ENCODE data around the gene TCFL5. TPM values are rescaled to one million over a fixed set of nuclear protein-coding genes. Genes with fewer than 3 reads are reported as not detected.

TCFL5 gene
- total RNA-seq, 1 donor from 2014 or later, result 7.9 TPM

DNA sequence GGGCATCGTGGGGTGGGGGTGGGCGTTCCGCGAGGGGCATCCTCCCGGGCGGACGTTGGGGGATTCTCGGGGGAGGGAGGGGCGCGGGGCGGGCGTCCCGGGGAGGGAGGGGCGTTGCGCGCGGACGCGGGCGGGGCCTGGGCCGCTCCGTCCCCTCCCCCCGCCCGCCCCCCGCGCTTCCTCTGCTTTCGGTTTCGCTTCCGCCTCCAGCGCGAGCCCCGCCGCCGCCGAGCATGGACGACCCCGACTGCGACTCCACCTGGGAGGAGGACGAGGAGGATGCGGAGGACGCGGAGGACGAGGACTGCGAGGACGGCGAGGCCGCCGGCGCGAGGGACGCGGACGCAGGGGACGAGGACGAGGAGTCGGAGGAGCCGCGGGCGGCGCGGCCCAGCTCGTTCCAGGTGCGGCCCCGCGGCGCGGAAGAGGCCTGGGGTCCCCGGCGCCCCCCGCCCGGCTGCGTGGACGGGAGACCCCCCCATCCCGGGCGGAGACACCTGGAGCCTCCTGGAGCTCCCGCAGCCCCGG lies 56.9 kb downstream of the TCFL5 start, which contains the start of gene OGFR:
Gene OGFR (plus strand): TSS at position 209 of the 528 bp plus-strand sequence. CDS start 25 bp downstream, at position 234.
- peaks cover 11% of the 10 kb centered on the region for H3K27me3 Mint-ChIP-seq
- H3K27ac Mint-ChIP-seq, result peak within 1 kb of the TSS; percentile 86
- H3K36me3 Mint-ChIP-seq (ENCODE audit: insufficient read depth), result peaks cover 9% of the 10 kb centered on the region
- peaks cover 5% of the 10 kb centered on the region for H3K4me1 Mint-ChIP-seq (ENCODE audit: low read depth)
- DNase-seq (ENCODE audit: low spot score, unreplicated experiment), result no peak
- peak within 1 kb of the TSS; percentile 85 for H3K4me3 Mint-ChIP-seq (ENCODE audit: low read depth)
- TF ChIP-seq, protein P1, sequence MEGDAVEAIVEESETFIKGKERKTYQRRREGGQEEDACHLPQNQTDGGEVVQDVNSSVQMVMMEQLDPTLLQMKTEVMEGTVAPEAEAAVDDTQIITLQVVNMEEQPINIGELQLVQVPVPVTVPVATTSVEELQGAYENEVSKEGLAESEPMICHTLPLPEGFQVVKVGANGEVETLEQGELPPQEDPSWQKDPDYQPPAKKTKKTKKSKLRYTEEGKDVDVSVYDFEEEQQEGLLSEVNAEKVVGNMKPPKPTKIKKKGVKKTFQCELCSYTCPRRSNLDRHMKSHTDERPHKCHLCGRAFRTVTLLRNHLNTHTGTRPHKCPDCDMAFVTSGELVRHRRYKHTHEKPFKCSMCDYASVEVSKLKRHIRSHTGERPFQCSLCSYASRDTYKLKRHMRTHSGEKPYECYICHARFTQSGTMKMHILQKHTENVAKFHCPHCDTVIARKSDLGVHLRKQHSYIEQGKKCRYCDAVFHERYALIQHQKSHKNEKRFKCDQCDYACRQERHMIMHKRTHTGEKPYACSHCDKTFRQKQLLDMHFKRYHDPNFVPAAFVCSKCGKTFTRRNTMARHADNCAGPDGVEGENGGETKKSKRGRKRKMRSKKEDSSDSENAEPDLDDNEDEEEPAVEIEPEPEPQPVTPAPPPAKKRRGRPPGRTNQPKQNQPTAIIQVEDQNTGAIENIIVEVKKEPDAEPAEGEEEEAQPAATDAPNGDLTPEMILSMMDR (IDR thresholded peaks at IDR 0.05; ENCODE audit: unreplicated experiment), result no peak
- H3K9me3 Mint-ChIP-seq (ENCODE audit: low read depth), result no peaks in the 10 kb centered on the region

DNA sequence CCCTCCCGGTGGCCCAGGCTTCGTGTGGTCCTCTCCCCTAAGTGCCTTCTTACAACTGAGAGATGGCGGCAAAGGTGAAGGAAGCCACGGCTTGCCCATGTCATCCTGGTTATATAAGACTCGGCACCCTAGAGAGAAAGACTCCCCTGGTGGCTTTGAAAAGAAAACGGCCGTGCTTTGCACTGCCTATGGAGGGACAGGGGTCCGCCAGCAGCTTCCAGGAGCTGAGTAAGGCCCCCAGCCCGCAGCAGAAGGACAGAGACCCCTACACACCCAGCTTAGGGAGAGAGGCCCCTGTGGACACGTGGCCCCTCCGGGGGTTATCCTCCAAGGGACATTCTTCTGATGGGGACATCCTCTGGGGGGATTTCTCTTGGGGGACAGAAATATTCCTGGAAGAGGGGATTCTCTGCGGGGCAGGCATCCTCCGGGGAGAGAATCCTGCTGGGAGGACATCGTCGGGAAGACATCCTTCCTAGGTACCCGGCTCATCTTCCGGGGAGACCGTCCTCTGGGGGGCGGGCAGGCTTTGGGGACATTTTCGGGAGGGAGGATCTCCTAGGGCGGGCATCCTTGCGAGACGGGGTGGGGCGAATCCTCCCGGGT lies 57.5 kb downstream of the TCFL5 start:
- peaks cover 11% of the 10 kb centered on the region for H3K27me3 Mint-ChIP-seq
- H3K9me3 Mint-ChIP-seq (ENCODE audit: low read depth), result no peaks in the 10 kb centered on the region
- peaks cover 12% of the 10 kb centered on the region for H3K36me3 Mint-ChIP-seq (ENCODE audit: insufficient read depth)
- H3K4me1 Mint-ChIP-seq (ENCODE audit: low read depth), result peaks cover 5% of the 10 kb centered on the region
- peak overlapping the region; percentile 85 for H3K4me3 Mint-ChIP-seq (ENCODE audit: low read depth)
- TF ChIP-seq, protein P1 (IDR thresholded peaks at IDR 0.05; ENCODE audit: unreplicated experiment), result no peak
- DNase-seq (ENCODE audit: low spot score, unreplicated experiment), result no peak
- peak overlapping the region; percentile 86 for H3K27ac Mint-ChIP-seq

DNA sequence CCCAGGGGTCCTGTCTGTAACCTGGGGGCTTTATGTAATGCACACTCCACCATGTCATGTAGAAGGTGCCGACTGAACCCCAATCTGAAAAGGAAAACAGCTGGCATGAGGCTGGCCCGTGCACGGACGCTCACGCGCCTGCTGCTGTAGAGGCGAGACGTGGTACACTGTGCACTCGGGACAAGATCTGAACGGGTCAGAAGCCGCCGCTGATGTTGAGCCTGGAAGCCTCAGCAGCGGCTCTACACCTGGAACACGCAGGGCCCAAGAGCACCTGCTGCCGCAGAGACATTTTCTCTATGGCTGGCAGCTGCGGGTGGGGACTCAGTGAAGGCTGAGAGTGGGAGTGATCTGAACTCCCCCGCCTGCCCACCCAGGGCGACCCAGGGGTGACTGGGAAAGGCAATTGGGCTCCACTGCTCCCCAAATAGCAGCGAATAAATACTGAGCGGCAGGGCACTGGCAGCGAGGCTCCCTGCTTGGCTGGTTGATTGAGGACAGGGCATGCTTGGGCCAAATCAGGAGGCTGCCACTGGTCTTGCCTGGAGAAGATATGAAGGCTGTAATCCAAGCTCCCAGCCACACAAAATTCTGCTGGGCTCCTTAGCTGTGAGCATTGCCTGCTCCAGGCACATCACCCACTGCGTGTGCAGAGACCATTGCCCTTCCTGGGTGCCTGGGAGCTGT lies 59.5 kb downstream of the TCFL5 start:
- no peak overlapping the region for H3K27ac Mint-ChIP-seq
- TF ChIP-seq, protein P1 (IDR thresholded peaks at IDR 0.05; ENCODE audit: unreplicated experiment), result no peak
- H3K27me3 Mint-ChIP-seq, result peaks cover 11% of the 10 kb centered on the region
- no peak for DNase-seq (ENCODE audit: low spot score, unreplicated experiment)
- no peak overlapping the region for H3K4me3 Mint-ChIP-seq (ENCODE audit: low read depth)
- peaks cover 16% of the 10 kb centered on the region for H3K36me3 Mint-ChIP-seq (ENCODE audit: insufficient read depth)
- H3K4me1 Mint-ChIP-seq (ENCODE audit: low read depth), result peaks cover 7% of the 10 kb centered on the region
- no peaks in the 10 kb centered on the region for H3K9me3 Mint-ChIP-seq (ENCODE audit: low read depth)

DNA sequence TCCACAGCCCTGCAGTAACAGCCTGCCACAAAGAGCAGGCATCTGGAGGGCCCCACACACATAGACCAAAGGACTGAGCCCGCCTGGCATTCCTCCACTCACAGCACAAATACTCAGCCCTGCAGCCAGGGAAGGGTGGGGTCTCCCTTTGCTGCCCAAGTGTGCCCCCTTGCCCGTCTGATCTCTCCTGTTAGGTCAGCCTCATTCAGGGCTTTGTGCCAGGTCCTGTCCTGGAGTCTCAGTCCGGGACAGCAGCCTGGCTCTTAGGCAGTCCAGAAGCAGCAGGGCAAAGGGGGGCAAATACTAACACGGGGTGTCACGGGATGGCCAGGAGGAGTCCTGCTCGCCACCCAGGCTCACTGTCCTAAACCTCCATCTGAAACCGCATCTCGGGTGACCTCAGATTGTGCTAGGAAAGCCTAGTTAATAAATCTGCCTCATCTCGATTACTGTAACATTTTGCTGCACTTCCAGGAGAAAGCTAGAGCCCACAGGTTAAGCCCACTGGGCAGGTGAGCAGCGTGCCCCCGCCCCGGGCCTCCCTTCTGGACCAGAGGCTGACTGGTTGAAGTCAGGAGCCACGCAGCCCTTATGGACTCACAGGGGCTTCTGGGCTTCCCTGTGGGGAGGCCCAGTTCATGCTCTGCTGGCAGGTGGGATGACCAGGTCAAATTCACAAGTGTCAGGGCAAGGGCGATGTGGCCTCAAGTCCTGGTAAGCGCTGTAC lies 60.2 kb downstream of the TCFL5 start:
- peaks cover 7% of the 10 kb centered on the region for H3K4me1 Mint-ChIP-seq (ENCODE audit: low read depth)
- TF ChIP-seq, protein P1 (IDR thresholded peaks at IDR 0.05; ENCODE audit: unreplicated experiment), result no peak
- no peak overlapping the region for H3K27ac Mint-ChIP-seq

More for the DNA sequence above, 60.2 kb downstream of the TCFL5 start:
- DNase-seq (ENCODE audit: low spot score, unreplicated experiment), result no peak
- Mint-ChIP-seq H3K4me3 (ENCODE audit: low read depth) (no peak overlapping the region), H3K27me3 (peaks cover 11% of the 10 kb centered on the region), H3K36me3 (ENCODE audit: insufficient read depth) (peaks cover 16% of the 10 kb centered on the region), H3K9me3 (ENCODE audit: low read depth) (no peaks in the 10 kb centered on the region)

Data from progenitor cell of endocrine pancreas (in vitro differentiated cells).